Melanocyte of skin (primary cell): ENCODE data around the gene CCDC85A. TPM values are rescaled to one million over a fixed set of nuclear protein-coding genes. Genes with fewer than 3 reads are reported as not detected.

ENCODE experiments used
- small RNA-seq, 2 donors: library from RNA; depleted of rRNA; stranded (forward); fragments of <200 nt; gene quantifications; one replicate each; pipeline ENCODE3, GENCODE V24; 2012
- total RNA-seq, 2 donors: library from RNA; depleted of rRNA; stranded (reverse); fragments of >200 nt; gene quantifications; 2 replicates each; pipeline ENCODE4 v1.2.3, GENCODE V29; 2012

The CCDC85A gene
- total RNA-seq = under 1 TPM; 0.33 to 0.69 TPM

DNA sequence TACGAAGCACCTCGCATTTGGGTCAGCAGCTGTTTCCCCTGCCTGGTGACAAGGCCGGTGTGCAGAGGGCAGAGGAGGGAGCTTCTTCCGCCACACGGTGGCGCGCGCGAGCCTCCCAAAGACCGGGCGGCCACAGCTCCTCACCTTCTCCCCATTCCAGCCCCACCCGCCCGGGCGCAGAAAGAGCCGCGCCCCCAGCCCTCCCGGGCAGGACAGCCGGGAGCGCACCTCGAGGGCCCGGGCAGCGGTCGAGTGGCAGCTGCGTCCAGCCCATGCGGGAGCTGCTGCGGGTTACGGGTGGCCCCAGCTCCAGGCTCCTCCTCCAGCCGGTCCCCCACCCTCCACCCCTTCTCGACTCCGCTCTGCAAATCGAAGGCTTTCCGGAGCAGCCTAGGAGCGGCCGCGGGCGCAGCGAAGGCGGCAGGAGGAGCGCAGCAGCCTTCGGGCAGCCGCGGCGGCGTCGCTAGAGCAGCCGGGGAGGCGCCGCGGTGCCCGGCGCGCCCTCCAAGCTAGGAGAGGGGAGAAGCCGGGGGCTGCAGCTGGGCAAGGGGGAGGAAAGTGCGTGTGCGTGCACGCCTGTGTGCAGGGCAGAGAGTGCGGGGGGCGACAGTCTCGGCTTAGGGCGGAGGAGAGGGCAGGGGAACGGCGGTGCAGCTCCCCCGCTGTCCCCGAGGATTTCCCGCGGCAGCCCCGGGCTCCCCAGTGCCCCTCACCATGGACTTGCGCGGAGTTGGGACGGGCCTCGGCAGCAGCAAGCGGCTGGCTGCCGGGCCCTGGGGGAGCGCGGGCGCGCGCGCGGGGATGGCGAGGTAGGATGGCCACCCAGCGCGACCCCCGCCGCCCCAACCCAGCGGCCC is at the start of gene CCDC85A:
TSS of gene CCDC85A (plus strand) at position 348 of the 857 bp plus-strand sequence. CDS start 635 bp downstream, outside the sequence.

Small RNA genes lying within 50 kb of the gene (small RNA-seq; reads per million reads assigned to genes)
- 0 reads per million in 2 donors for gene RNA5SP93
